GM23338 (cell line): ENCODE data around the gene NCKAP5.

ENCODE experiments used
- CREB1 ChIP-seq: fragments of 250-450 bp; sonication (Bioruptor Pico); IDR thresholded peaks from 2 replicates; pipeline ENCODE4 v1.5.0; 2020; ENCODE audit warnings: low read depth, mild to moderate bottlenecking, moderate library complexity
- CTCF ChIP-seq, 2 experiments: fragments of 200-600 bp in 1 of 2; sonication (generic) in 1 of 2; conservative IDR thresholded peaks; 2 replicates each; pipeline versions ENCODE4 v1.5.1 to v1.6.1; 2016 to 2017; ENCODE audit warnings: antibody characterized with exemption in 2 of 2, low read depth in 2 of 2, mild to moderate bottlenecking in 2 of 2, moderate library complexity in 1 of 2
- EZH2 ChIP-seq: fragments of 200-600 bp; sonication (generic); IDR thresholded peaks from one replicate; pipeline ENCODE4 v1.8.0; 2017; ENCODE audit warnings: antibody characterized with exemption, mild to moderate bottlenecking, low read depth; ENCODE audit not compliant: unreplicated experiment
- EZH2phosphoT487 ChIP-seq: fragments of 200-600 bp; sonication (generic); IDR thresholded peaks from one replicate; pipeline ENCODE4 v1.8.1; 2018; ENCODE audit warnings: antibody characterized with exemption; ENCODE audit not compliant: unreplicated experiment
- NANOG ChIP-seq: IDR thresholded peaks from 2 replicates; pipeline ENCODE4 v1.6.1; 2016; ENCODE audit warnings: antibody characterized with exemption, borderline replicate concordance
- POLR2AphosphoS5 ChIP-seq: IDR thresholded peaks from 2 replicates; pipeline ENCODE4 v1.6.1; 2016; ENCODE audit warnings: antibody characterized with exemption, low read depth
- STAT1 ChIP-seq: IDR thresholded peaks from one replicate; pipeline ENCODE4 v1.6.1; 2016; ENCODE audit warnings: antibody characterized with exemption; ENCODE audit not compliant: unreplicated experiment
- ZNF462 ChIP-seq: fragments of 250-450 bp; sonication (Bioruptor Pico); IDR thresholded peaks from 2 replicates; pipeline ENCODE4 v1.5.0; 2020; ENCODE audit warnings: mild to moderate bottlenecking, moderate library complexity
- TF ChIP-seq, protein P1 (sequence below): IDR thresholded peaks from one replicate; pipeline ENCODE4 v1.6.1; 2018; ENCODE audit warnings: antibody characterized with exemption; ENCODE audit not compliant: unreplicated experiment

GRCh38 chr2:133492719-133493380 lies 75.4 kb downstream of the NCKAP5 start:
- TF ChIP-seq CTCF (conservative IDR thresholded peaks at IDR 0.05; ENCODE audit: low read depth in 2 of 2) (no peak), EZH2 (no peak), POLR2AphosphoS5 (no peak), STAT1 (no peak), ZNF462 (no peak), NANOG (no peak), EZH2phosphoT487 (no peak), CREB1 (CRISPR knock-in tag) (no peak)
- TF ChIP-seq, protein P1, sequence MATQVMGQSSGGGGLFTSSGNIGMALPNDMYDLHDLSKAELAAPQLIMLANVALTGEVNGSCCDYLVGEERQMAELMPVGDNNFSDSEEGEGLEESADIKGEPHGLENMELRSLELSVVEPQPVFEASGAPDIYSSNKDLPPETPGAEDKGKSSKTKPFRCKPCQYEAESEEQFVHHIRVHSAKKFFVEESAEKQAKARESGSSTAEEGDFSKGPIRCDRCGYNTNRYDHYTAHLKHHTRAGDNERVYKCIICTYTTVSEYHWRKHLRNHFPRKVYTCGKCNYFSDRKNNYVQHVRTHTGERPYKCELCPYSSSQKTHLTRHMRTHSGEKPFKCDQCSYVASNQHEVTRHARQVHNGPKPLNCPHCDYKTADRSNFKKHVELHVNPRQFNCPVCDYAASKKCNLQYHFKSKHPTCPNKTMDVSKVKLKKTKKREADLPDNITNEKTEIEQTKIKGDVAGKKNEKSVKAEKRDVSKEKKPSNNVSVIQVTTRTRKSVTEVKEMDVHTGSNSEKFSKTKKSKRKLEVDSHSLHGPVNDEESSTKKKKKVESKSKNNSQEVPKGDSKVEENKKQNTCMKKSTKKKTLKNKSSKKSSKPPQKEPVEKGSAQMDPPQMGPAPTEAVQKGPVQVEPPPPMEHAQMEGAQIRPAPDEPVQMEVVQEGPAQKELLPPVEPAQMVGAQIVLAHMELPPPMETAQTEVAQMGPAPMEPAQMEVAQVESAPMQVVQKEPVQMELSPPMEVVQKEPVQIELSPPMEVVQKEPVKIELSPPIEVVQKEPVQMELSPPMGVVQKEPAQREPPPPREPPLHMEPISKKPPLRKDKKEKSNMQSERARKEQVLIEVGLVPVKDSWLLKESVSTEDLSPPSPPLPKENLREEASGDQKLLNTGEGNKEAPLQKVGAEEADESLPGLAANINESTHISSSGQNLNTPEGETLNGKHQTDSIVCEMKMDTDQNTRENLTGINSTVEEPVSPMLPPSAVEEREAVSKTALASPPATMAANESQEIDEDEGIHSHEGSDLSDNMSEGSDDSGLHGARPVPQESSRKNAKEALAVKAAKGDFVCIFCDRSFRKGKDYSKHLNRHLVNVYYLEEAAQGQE: no peak
